Measurements from ENCODE around the gene CR1. TPM values are rescaled to one million over a fixed set of nuclear protein-coding genes. Genes with fewer than 3 reads are reported as not detected.

The CR1 gene
- total and polyA plus RNA-seq, 9 of the 15 experiments (the other 6 are each of a cell fraction or from before 2014, with no cell fraction given), result 0.07 to 0.47 (median 0.18) TPM

DNA sequence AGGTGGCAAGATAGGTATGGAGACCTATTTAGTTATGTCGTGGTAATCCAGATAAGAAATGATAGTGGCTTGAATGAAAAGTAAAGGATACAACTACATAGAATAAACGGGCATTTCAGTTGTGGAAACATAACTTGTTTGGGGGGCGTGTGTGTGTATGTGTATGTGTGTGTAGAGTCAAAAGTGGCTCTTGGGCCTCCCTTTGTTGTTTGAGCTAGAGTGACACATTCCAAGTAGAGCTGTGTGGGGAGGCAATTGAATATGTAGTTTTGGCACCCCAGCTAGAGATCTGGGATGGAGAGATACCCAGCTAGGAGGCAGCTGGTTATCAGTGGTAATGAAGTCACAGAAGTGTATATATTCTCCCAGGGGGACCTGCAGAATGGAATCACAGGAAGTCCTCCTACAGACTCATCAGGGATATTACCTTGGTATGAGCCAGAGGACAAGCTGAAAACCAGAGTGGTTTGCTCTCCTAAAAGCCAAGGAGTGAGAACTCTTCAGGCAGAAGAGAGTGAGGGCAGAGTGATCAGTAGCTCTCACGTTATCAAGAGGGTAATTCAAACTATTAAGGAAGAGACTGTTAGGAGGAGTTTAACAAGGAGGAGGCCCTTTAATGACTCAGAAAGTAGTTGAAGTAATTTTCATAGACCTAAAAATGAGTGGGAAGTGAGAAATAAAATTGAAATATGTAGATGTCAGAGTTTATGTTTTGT, 154.1 kb downstream of the CR1 start (continued):
- TF ChIP-seq C11orf30 (IDR thresholded peaks at IDR 0.05; ENCODE audit: low read depth), result no peak
- TF ChIP-seq, protein P1, sequence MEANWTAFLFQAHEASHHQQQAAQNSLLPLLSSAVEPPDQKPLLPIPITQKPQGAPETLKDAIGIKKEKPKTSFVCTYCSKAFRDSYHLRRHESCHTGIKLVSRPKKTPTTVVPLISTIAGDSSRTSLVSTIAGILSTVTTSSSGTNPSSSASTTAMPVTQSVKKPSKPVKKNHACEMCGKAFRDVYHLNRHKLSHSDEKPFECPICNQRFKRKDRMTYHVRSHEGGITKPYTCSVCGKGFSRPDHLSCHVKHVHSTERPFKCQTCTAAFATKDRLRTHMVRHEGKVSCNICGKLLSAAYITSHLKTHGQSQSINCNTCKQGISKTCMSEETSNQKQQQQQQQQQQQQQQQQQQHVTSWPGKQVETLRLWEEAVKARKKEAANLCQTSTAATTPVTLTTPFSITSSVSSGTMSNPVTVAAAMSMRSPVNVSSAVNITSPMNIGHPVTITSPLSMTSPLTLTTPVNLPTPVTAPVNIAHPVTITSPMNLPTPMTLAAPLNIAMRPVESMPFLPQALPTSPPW (CRISPR knock-in tag; IDR thresholded peaks at IDR 0.05), result peak; percentile 67
- TF ChIP-seq MAFK (IDR thresholded peaks at IDR 0.05; ENCODE audit: low read length), result peak; percentile 28; the same call in 1 of the 2 replicates
- no peak for TF ChIP-seq ZNF507 (tag; conservative IDR thresholded peaks at IDR 0.05)
- no peak for TF ChIP-seq BRF1 (IDR thresholded peaks at IDR 0.05; ENCODE audit: borderline replicate concordance, extremely low read depth, insufficient read length)
- TF ChIP-seq RNF2 (IDR thresholded peaks at IDR 0.05), result peak; percentile 78; the same call in 1 of the 2 replicates
- peak; percentile 49 for TF ChIP-seq SUPT5H (IDR thresholded peaks at IDR 0.05)
- peak; percentile 59; the same call in 1 of the 2 replicates for TF ChIP-seq FOXK1 (CRISPR knock-in tag; IDR thresholded peaks at IDR 0.05; ENCODE audit: borderline replicate concordance)
- TF ChIP-seq ZC3H11A (IDR thresholded peaks at IDR 0.05; ENCODE audit: low read depth, low read length), result no peak
- TF ChIP-seq, protein P2, sequence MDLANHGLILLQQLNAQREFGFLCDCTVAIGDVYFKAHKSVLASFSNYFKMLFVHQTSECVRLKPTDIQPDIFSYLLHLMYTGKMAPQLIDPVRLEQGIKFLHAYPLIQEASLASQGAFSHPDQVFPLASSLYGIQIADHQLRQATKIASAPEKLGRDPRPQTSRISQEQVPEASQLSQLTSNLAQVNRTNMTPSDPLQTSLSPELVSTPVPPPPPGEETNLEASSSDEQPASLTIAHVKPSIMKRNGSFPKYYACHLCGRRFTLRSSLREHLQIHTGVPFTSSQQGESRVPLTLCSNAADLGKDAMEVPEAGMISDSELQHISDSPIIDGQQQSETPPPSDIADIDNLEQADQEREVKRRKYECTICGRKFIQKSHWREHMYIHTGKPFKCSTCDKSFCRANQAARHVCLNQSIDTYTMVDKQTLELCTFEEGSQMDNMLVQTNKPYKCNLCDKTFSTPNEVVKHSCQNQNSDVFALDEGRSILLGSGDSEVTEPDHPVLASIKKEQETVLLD (IDR thresholded peaks at IDR 0.05), result 0 out of 2 replicates have a peak, but pooled peaks have one; percentile 53
- peak; percentile 27; the same call in 1 of the 2 replicates for TF ChIP-seq NCOA6 (IDR thresholded peaks at IDR 0.05)
- TF ChIP-seq GATAD2A (IDR thresholded peaks at IDR 0.05), result peak; percentile 30; the same call in 1 of the 2 replicates
- no peak for TF ChIP-seq ZFP36 (IDR thresholded peaks at IDR 0.05; ENCODE audit: low read depth, low read length, partially characterized antibody)
- TF ChIP-seq, protein P3, sequence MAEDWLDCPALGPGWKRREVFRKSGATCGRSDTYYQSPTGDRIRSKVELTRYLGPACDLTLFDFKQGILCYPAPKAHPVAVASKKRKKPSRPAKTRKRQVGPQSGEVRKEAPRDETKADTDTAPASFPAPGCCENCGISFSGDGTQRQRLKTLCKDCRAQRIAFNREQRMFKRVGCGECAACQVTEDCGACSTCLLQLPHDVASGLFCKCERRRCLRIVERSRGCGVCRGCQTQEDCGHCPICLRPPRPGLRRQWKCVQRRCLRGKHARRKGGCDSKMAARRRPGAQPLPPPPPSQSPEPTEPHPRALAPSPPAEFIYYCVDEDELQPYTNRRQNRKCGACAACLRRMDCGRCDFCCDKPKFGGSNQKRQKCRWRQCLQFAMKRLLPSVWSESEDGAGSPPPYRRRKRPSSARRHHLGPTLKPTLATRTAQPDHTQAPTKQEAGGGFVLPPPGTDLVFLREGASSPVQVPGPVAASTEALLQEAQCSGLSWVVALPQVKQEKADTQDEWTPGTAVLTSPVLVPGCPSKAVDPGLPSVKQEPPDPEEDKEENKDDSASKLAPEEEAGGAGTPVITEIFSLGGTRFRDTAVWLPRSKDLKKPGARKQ (CRISPR knock-in tag; IDR thresholded peaks at IDR 0.05), result no peak
- TF ChIP-seq, protein P4, sequence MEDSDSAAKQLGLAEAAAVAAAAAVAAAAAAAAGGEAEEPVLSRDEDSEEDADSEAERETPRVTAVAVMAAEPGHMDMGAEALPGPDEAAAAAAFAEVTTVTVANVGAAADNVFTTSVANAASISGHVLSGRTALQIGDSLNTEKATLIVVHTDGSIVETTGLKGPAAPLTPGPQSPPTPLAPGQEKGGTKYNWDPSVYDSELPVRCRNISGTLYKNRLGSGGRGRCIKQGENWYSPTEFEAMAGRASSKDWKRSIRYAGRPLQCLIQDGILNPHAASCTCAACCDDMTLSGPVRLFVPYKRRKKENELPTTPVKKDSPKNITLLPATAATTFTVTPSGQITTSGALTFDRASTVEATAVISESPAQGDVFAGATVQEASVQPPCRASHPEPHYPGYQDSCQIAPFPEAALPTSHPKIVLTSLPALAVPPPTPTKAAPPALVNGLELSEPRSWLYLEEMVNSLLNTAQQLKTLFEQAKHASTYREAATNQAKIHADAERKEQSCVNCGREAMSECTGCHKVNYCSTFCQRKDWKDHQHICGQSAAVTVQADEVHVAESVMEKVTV (CRISPR knock-in tag; IDR thresholded peaks at IDR 0.05), result 0 out of 2 replicates have a peak, but pooled peaks have one; percentile 16
- no peak for TF ChIP-seq ZNF551 (CRISPR knock-in tag; IDR thresholded peaks at IDR 0.05)
- TF ChIP-seq NONO (IDR thresholded peaks at IDR 0.05; ENCODE audit: low read depth in 2 of 2, low read length in 1 of 2), result no peak
- no peak for TF ChIP-seq SNRNP70 (optimal IDR thresholded peaks at IDR 0.05; ENCODE audit: low read depth, low read length)
- TF ChIP-seq HDAC6 (IDR thresholded peaks at IDR 0.05; ENCODE audit: low read depth, low read length), result no peak
- TF ChIP-seq ZNF23 (CRISPR knock-in tag; IDR thresholded peaks at IDR 0.05), result no peak
- TF ChIP-seq TBL1XR1 (IDR thresholded peaks at IDR 0.05; ENCODE audit: low read length in 2 of 2), result peak; percentile 81 to 85; a peak in 3 of 4 replicates
- 0 out of 2 replicates have a peak, but pooled peaks have one; percentile 0 for TF ChIP-seq SPI1 (IDR thresholded peaks at IDR 0.05; ENCODE audit: borderline replicate concordance, low read depth, low read length)
- TF ChIP-seq ZNF24 (IDR thresholded peaks at IDR 0.05), result peak; percentile 37; the same call in 1 of the 2 replicates
- TF ChIP-seq TAF9B (IDR thresholded peaks at IDR 0.05; ENCODE audit: partially characterized antibody), result no peak
- TF ChIP-seq ZNF316 (IDR thresholded peaks at IDR 0.05), result no peak
